Adrenal gland (tissue), 5 donors: ENCODE measurements around the gene LSS.

Source experiments
- POLR2A ChIP-seq, 2 donors: fragments of 450-650 bp; IDR thresholded peaks; one replicate each; pipeline ENCODE4 v1.6.1; 2017; ENCODE audit warnings: antibody characterized with exemption in 2 of 2, mild to moderate bottlenecking in 2 of 2, moderate library complexity in 1 of 2
- TF ChIP-seq, protein P1 (sequence below), 6 experiments: fragments of 450-650 bp in 4 of 6; fragments of 200-600 bp in 2 of 6; sonication (generic) in 1 of 6; IDR thresholded peaks; 1 replicate in 5 of 6; 2 replicates in 1 of 6; pipeline versions ENCODE4 v1.5.1 to v1.8.0; 2016 to 2021; ENCODE audit warnings: antibody characterized with exemption in 6 of 6, mild to moderate bottlenecking in 2 of 6, moderate library complexity in 1 of 6
- donor health status: DM: no; HTN: no; CAD: no.

GRCh38 chr21:46206163-46207005, 22.2 kb downstream of the LSS start:
- TF ChIP-seq, protein P1, sequence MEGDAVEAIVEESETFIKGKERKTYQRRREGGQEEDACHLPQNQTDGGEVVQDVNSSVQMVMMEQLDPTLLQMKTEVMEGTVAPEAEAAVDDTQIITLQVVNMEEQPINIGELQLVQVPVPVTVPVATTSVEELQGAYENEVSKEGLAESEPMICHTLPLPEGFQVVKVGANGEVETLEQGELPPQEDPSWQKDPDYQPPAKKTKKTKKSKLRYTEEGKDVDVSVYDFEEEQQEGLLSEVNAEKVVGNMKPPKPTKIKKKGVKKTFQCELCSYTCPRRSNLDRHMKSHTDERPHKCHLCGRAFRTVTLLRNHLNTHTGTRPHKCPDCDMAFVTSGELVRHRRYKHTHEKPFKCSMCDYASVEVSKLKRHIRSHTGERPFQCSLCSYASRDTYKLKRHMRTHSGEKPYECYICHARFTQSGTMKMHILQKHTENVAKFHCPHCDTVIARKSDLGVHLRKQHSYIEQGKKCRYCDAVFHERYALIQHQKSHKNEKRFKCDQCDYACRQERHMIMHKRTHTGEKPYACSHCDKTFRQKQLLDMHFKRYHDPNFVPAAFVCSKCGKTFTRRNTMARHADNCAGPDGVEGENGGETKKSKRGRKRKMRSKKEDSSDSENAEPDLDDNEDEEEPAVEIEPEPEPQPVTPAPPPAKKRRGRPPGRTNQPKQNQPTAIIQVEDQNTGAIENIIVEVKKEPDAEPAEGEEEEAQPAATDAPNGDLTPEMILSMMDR (IDR thresholded peaks at IDR 0.05), result no peak
- TF ChIP-seq POLR2A (IDR thresholded peaks at IDR 0.05), result no peak
